CD4-positive, CD25-positive, alpha-beta regulatory T cell (primary cell): Measurements from ENCODE around the gene CDH13. TPM values are rescaled to one million over a fixed set of nuclear protein-coding genes. Genes with fewer than 3 reads are reported as not detected.

Experiments used
- ATAC-seq, 2 donors: fragments of 150-1000 bp; cut with Tn5 transposase; one replicate each; pipeline ENCODE4 v1.10.0; 2021; ENCODE audit warnings: low read depth in 2 of 2, moderate number of reproducible peaks in 2 of 2, moderate library complexity in 1 of 2
- DNase-seq, 3 donors: peaks; one replicate each; pipeline versions ENCODE4 v3.0.0 to v3.0.0-alpha.2; 2012 to 2022; ENCODE audit warnings: mixed read lengths in 1 of 3
- H3K27ac ChIP-seq: one replicate; pipeline ENCODE4 v1.7.0; 2013; ENCODE audit warnings: mild to moderate bottlenecking, low read length; ENCODE audit not compliant: insufficient read depth, poor library complexity, severe bottlenecking
- H3K27me3 ChIP-seq: one replicate; pipeline ENCODE4 v1.7.0; 2013; ENCODE audit warnings: low read length; ENCODE audit not compliant: control insufficient read depth, insufficient read depth
- H3K36me3 ChIP-seq: one replicate; pipeline ENCODE4 v1.7.0; 2013; ENCODE audit warnings: mild to moderate bottlenecking, low read length, moderate library complexity; ENCODE audit not compliant: control insufficient read depth, insufficient read depth
- H3K4me1 ChIP-seq: 2 replicates; pipeline ENCODE4 v1.7.0; 2013; ENCODE audit warnings: mild to moderate bottlenecking, low read length; ENCODE audit not compliant: insufficient read depth, control insufficient read depth, poor library complexity, severe bottlenecking
- H3K4me3 ChIP-seq: one replicate; pipeline ENCODE4 v1.7.0; 2013; ENCODE audit warnings: low read depth, mild to moderate bottlenecking, low read length, moderate library complexity
- H3K9me3 ChIP-seq, 2 experiments: 1 replicate in 1 of 2; 2 replicates in 1 of 2; pipeline ENCODE4 v1.7.0; 2013; ENCODE audit warnings: low read length in 2 of 2, mild to moderate bottlenecking in 1 of 2, moderate library complexity in 1 of 2; ENCODE audit not compliant: control insufficient read depth in 2 of 2
- H3K27ac Mint-ChIP-seq, 3 donors: one replicate each; pipeline ENCODE4 v1.8.0; 2020 to 2022; ENCODE audit warnings: mild to moderate bottlenecking in 3 of 3, mixed read lengths in 3 of 3, moderate library complexity in 2 of 3
- H3K27me3 Mint-ChIP-seq: one replicate; pipeline ENCODE4 v1.8.0; 2022; ENCODE audit warnings: mild to moderate bottlenecking, mixed read lengths
- H3K36me3 Mint-ChIP-seq: one replicate; pipeline ENCODE4 v1.8.0; 2020; ENCODE audit warnings: mixed read lengths
- H3K4me1 Mint-ChIP-seq, 4 donors: one replicate each; pipeline ENCODE4 v1.8.0; 2020 to 2022; ENCODE audit warnings: mixed read lengths in 4 of 4, mild to moderate bottlenecking in 1 of 4
- H3K4me3 Mint-ChIP-seq, 4 donors: one replicate each; pipeline ENCODE4 v1.8.0; 2020 to 2022; ENCODE audit warnings: mild to moderate bottlenecking in 4 of 4, mixed read lengths in 4 of 4, moderate library complexity in 3 of 4
- H3K9me3 Mint-ChIP-seq, 7 donors: one replicate each; pipeline ENCODE4 v1.8.0; 2020 to 2022; ENCODE audit warnings: mixed read lengths in 7 of 7, mild to moderate bottlenecking in 3 of 7, moderate library complexity in 2 of 7
- polyA plus RNA-seq, 4 donors: library from polyadenylated mRNA; unstranded; fragments of 300-500 nt; fragmentation: Illumina TruSeq; gene quantifications; one replicate each; pipeline ENCODE4 v1.2.3, GENCODE V29; 2021
- total RNA-seq: library from RNA; stranded (reverse); gene quantifications from one replicate; pipeline ENCODE4 v1.2.3, GENCODE V29; 2022

CDH13 gene
- total and polyA plus RNA-seq, 5 donors from 2014 or later: not detected

GRCh38 chr16:83374979-83375378 is 748.2 kb downstream of the CDH13 start:
- Mint-ChIP-seq H3K4me1 (no peaks in the 10 kb centered on the region), H3K9me3 (peaks cover 0 to 6% (median 0%) of the 10 kb centered on the region in 7 donors), H3K27ac (no peak overlapping the region), H3K27me3 (no peaks in the 10 kb centered on the region), H3K4me3 (no peak overlapping the region), H3K36me3 (no peaks in the 10 kb centered on the region)
- ATAC-seq (no peak), DNase-seq (no peak)
- no peaks in the 10 kb centered on the region for H3K36me3 ChIP-seq
- no peaks in the 10 kb centered on the region for H3K4me1 ChIP-seq
- H3K4me3 ChIP-seq: no peak overlapping the region
- no peaks in the 10 kb centered on the region for H3K27me3 ChIP-seq
- no peaks in the 10 kb centered on the region for H3K9me3 ChIP-seq
- no peak overlapping the region for H3K27ac ChIP-seq

- Histone ChIP-seq H3K27me3 (no peaks in the 10 kb centered on the region), H3K4me1 (no peaks in the 10 kb centered on the region), H3K9me3 (no peaks in the 10 kb centered on the region), H3K36me3 (no peaks in the 10 kb centered on the region), H3K27ac (no peak overlapping the region), H3K4me3 (no peak overlapping the region)
- Mint-ChIP-seq H3K27ac (no peak overlapping the region), H3K4me3 (no peak overlapping the region), H3K27me3 (no peaks in the 10 kb centered on the region), H3K9me3 (peaks cover 0 to 16% (median 5%) of the 10 kb centered on the region in 7 donors), H3K4me1 (no peaks in the 10 kb centered on the region), H3K36me3 (no peaks in the 10 kb centered on the region)
- ATAC-seq (no peak), DNase-seq (no peak)
Measured at GRCh38 chr16:83389751-83390150, 763.0 kb downstream of the CDH13 start.

GRCh38 chr16:83390759-83391158 is 764.0 kb downstream of the CDH13 start:
- H3K27me3 ChIP-seq: no peaks in the 10 kb centered on the region
- Mint-ChIP-seq H3K27ac (no peak overlapping the region), H3K4me3 (no peak overlapping the region), H3K4me1 (no peaks in the 10 kb centered on the region), H3K36me3 (no peaks in the 10 kb centered on the region), H3K9me3 (peaks cover 0 to 13% (median 5%) of the 10 kb centered on the region in 7 donors), H3K27me3 (no peaks in the 10 kb centered on the region)
- H3K9me3 ChIP-seq: no peaks in the 10 kb centered on the region
- no peak overlapping the region for H3K27ac ChIP-seq
- DNase-seq (no peak), ATAC-seq (no peak)
- no peaks in the 10 kb centered on the region for H3K36me3 ChIP-seq
- no peak overlapping the region for H3K4me3 ChIP-seq
- no peaks in the 10 kb centered on the region for H3K4me1 ChIP-seq

DNA sequence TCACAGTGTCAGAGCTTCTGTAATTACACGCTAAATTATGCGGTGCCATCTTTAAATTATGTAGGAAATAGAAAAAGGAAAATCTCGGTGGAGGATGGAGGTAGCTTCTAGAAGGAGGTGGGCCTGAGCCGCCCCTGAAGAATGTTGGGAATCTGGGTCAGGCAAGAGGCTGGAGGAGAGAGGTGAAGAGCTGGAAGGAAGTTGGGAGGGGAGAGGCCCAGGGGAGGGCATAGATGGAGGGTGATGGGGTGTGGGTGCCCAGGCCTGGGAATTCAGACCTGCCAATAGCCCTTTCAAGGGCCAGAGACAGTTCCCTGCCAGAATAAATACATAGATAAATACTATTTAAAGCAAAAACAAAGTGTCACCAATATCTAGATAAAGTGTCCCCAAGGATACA is 766.0 kb downstream of the CDH13 start:
- Mint-ChIP-seq H3K9me3 (peaks cover 0 to 14% (median 12%) of the 10 kb centered on the region in 7 donors), H3K27me3 (no peaks in the 10 kb centered on the region)

GRCh38 chr16:83393196-83393981 is 766.6 kb downstream of the CDH13 start:
- Histone ChIP-seq H3K9me3 (no peaks in the 10 kb centered on the region), H3K4me3 (no peak overlapping the region), H3K27me3 (no peaks in the 10 kb centered on the region), H3K36me3 (no peaks in the 10 kb centered on the region), H3K27ac (no peak overlapping the region), H3K4me1 (no peaks in the 10 kb centered on the region)
- ATAC-seq: no peak
- H3K4me3 Mint-ChIP-seq: no peak overlapping the region
- H3K9me3 Mint-ChIP-seq: peaks cover 0 to 14% (median 12%) of the 10 kb centered on the region in 7 donors
- H3K4me1 Mint-ChIP-seq: no peaks in the 10 kb centered on the region
- H3K27me3 Mint-ChIP-seq: no peaks in the 10 kb centered on the region
- H3K27ac Mint-ChIP-seq: no peak overlapping the region
- H3K36me3 Mint-ChIP-seq: no peaks in the 10 kb centered on the region
- no peak for DNase-seq

More for the DNA sequence above, 766.0 kb downstream of the CDH13 start:
- no peak for DNase-seq
- Mint-ChIP-seq H3K4me1 (no peaks in the 10 kb centered on the region), H3K27ac (peak overlapping the region in 1 of 3 donors; percentile 49), H3K4me3 (no peak overlapping the region), H3K36me3 (no peaks in the 10 kb centered on the region)
- no peak for ATAC-seq
- Histone ChIP-seq H3K36me3 (no peaks in the 10 kb centered on the region), H3K27ac (no peak overlapping the region), H3K4me1 (no peaks in the 10 kb centered on the region), H3K9me3 (no peaks in the 10 kb centered on the region), H3K27me3 (no peaks in the 10 kb centered on the region), H3K4me3 (no peak overlapping the region)

DNA sequence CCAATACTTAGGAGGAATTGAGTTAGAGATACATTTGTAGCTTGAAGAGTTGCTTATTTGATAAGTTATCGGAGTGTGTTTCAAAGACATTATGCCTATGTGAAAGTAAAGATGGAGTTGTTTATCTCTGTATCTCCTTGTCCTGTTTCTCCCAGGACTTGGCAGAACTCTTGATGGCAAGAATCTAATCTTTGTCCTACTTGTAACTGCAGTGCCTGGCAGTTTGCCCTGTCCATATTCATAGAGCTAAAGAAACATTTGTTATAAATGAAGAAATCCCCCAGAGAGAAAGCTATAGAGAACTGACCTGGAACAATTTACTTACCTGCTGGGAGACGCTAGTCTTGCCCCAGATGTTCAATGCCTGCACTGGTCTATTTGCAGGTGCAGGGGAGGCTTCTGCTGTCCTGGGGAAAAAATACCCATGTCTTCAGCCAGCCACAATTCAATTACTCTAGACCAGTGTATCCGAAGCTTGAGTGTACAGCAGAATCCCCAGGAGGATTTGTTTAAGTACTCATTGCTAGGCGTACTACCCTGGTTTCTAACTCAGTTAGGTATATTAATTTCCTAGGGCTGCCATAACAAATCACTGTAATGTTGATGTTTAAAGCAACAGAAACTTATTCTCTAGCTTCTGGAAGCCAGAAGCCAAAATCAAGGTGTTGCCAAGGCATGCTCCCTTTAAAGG is 771.0 kb downstream of the CDH13 start:
- H3K36me3 ChIP-seq: no peaks in the 10 kb centered on the region
- H3K4me1 Mint-ChIP-seq: no peaks in the 10 kb centered on the region
- no peak for ATAC-seq
- H3K27me3 ChIP-seq: no peaks in the 10 kb centered on the region
- no peaks in the 10 kb centered on the region for H3K36me3 Mint-ChIP-seq
- no peaks in the 10 kb centered on the region for H3K27me3 Mint-ChIP-seq
- no peak overlapping the region for H3K4me3 Mint-ChIP-seq
- no peaks in the 10 kb centered on the region for H3K4me1 ChIP-seq
- peaks cover 2 to 20% (median 12%) of the 10 kb centered on the region in 7 donors for H3K9me3 Mint-ChIP-seq
- no peak for DNase-seq
- H3K9me3 ChIP-seq: no peaks in the 10 kb centered on the region
- no peak overlapping the region for H3K4me3 ChIP-seq
- H3K27ac Mint-ChIP-seq: no peak overlapping the region
- no peak overlapping the region for H3K27ac ChIP-seq

- no peaks in the 10 kb centered on the region for H3K9me3 ChIP-seq
- H3K27me3 Mint-ChIP-seq: no peaks in the 10 kb centered on the region
- ATAC-seq: no peak
- H3K27me3 ChIP-seq: no peaks in the 10 kb centered on the region
- no peaks in the 10 kb centered on the region for H3K36me3 Mint-ChIP-seq
- H3K4me1 Mint-ChIP-seq: no peaks in the 10 kb centered on the region
- no peak overlapping the region for H3K27ac Mint-ChIP-seq
- no peak overlapping the region for H3K4me3 Mint-ChIP-seq
- no peak overlapping the region for H3K27ac ChIP-seq
- H3K36me3 ChIP-seq: no peaks in the 10 kb centered on the region
- H3K4me1 ChIP-seq: no peaks in the 10 kb centered on the region
- peaks cover 2 to 13% (median 9%) of the 10 kb centered on the region in 7 donors for H3K9me3 Mint-ChIP-seq
- no peak overlapping the region for H3K4me3 ChIP-seq
- no peak for DNase-seq
Measured at GRCh38 chr16:83400234-83400633, 773.5 kb downstream of the CDH13 start.
